ENCODE results near the gene IL1RAP. TPM values are rescaled to one million over a fixed set of nuclear protein-coding genes. Genes with fewer than 3 reads are reported as not detected.

Gene IL1RAP
- total and polyA plus RNA-seq, 2 experiments from 2014 or later: 3.6 to 5.0 TPM

- no peak for TF ChIP-seq ZNF462 (CRISPR knock-in tag; IDR thresholded peaks at IDR 0.05)
Measured at GRCh38 chr3:190528706-190529105, 14.8 kb downstream of the IL1RAP start (continued).

- no peak overlapping the region for H2AFZ ChIP-seq
- H4K20me1 ChIP-seq (replicated peaks; ENCODE audit: insufficient read depth): no peaks in the 10 kb centered on the region
- H3K36me3 ChIP-seq (ENCODE audit: insufficient read depth): no peaks in the 10 kb centered on the region
- H3K4me2 ChIP-seq: no peak overlapping the region
- H3K9me3 Mint-ChIP-seq: no peaks in the 10 kb centered on the region
- peaks cover 6% of the 10 kb centered on the region; the same call in 2 of the 3 replicates for H3K4me1 Mint-ChIP-seq
- no peak overlapping the region for H3K4me3 Mint-ChIP-seq
- H3K27me3 ChIP-seq (ENCODE audit: insufficient read depth): no peaks in the 10 kb centered on the region
- no peak for ATAC-seq
- H3K27me3 Mint-ChIP-seq (ENCODE audit: insufficient read depth, low read depth, poor library complexity): no peaks in the 10 kb centered on the region
- H3K4me1 ChIP-seq (ENCODE audit: insufficient read depth): no peaks in the 10 kb centered on the region
- no peaks in the 10 kb centered on the region for H3K9me2 ChIP-seq (ENCODE audit: insufficient read depth)
- no peaks in the 10 kb centered on the region for H3F3A ChIP-seq (replicated peaks; ENCODE audit: low read depth)
- no peak overlapping the region for H3K4me3 ChIP-seq
- H3K36me3 Mint-ChIP-seq (ENCODE audit: low read depth): no peaks in the 10 kb centered on the region
- no peak for DNase-seq (ENCODE audit: low spot score)
- no peak overlapping the region for H3K27ac ChIP-seq (ENCODE audit: low read depth)
- H3K27ac Mint-ChIP-seq: no peak overlapping the region
- no peak for TF ChIP-seq ZNF331 (CRISPR knock-in tag; IDR thresholded peaks at IDR 0.05; ENCODE audit: low read depth)
- TF ChIP-seq CREB1 (CRISPR knock-in tag; IDR thresholded peaks at IDR 0.05; ENCODE audit: low read depth): no peak
- TF ChIP-seq CTCF (conservative IDR thresholded peaks at IDR 0.05; ENCODE audit: low read depth in 2 of 2): no peak
- no peaks in the 10 kb centered on the region for H3K79me2 ChIP-seq (replicated peaks; ENCODE audit: insufficient read depth)
Measured at GRCh38 chr3:190531406-190531805, 17.5 kb downstream of the IL1RAP start.
